HEK293T (cell line): ENCODE results near the gene SCNM1.
"Not testable (repeated sequence)": the region's sequence is repeated elsewhere in the genome, so short reads cannot be mapped to it uniquely, and the experiment has no call there.

Source experiments
- CTCF ChIA-PET: fragments of 350-600 bp; formaldehyde crosslinking; extraction: SDS; loops from one replicate; lab custom pipeline; 2021; ENCODE audit warnings: antibody characterized with exemption, inconsistent platforms; lab: Yijun Ruan, JAX
- POLR2A ChIA-PET: fragments of 350-600 bp; formaldehyde crosslinking; extraction: SDS; loops from one replicate; lab custom pipeline; 2020; ENCODE audit warnings: antibody characterized with exemption, inconsistent platforms; lab: Yijun Ruan, JAX
- DNase-seq: peaks from one replicate; pipeline ENCODE4 v3.0.0; 2012; ENCODE audit warnings: mixed read lengths; ENCODE audit errors: extremely low spot score
- ARNT ChIP-seq: fragments of 450-650 bp; IDR thresholded peaks from 2 replicates; pipeline ENCODE4 v1.6.1; 2017; ENCODE audit warnings: mild to moderate bottlenecking
- BHLHE40 ChIP-seq: fragments of 450-650 bp; IDR thresholded peaks from 2 replicates; pipeline ENCODE4 v1.6.1; 2016; ENCODE audit warnings: mild to moderate bottlenecking, moderate library complexity, borderline replicate concordance
- CTBP1 ChIP-seq: fragments of 450-650 bp; IDR thresholded peaks from 2 replicates; pipeline ENCODE4 v1.6.1; 2016; ENCODE audit warnings: borderline replicate concordance
- ELF4 ChIP-seq: fragments of 450-650 bp; IDR thresholded peaks from 2 replicates; pipeline ENCODE4 v1.6.1; 2017; ENCODE audit warnings: antibody characterized with exemption
- FOXA1 ChIP-seq: fragments of 450-650 bp; IDR thresholded peaks from 2 replicates; pipeline ENCODE4 v1.6.1; 2016; ENCODE audit warnings: mild to moderate bottlenecking
- FOXK2 ChIP-seq: fragments of 450-650 bp; IDR thresholded peaks from 2 replicates; pipeline ENCODE4 v1.6.1; 2016; ENCODE audit warnings: mild to moderate bottlenecking
- FOXM1 ChIP-seq: fragments of 450-650 bp; IDR thresholded peaks from 2 replicates; pipeline ENCODE4 v1.6.1; 2017; ENCODE audit warnings: mild to moderate bottlenecking, borderline replicate concordance
- HDGF ChIP-seq: fragments of 450-650 bp; IDR thresholded peaks from 2 replicates; pipeline ENCODE4 v1.6.1; 2017; ENCODE audit warnings: antibody characterized with exemption, borderline replicate concordance
- L3MBTL2 ChIP-seq: fragments of 450-650 bp; conservative IDR thresholded peaks from 2 replicates; pipeline ENCODE4 v1.6.1; 2016; ENCODE audit warnings: mild to moderate bottlenecking
- LEF1 ChIP-seq: fragments of 450-650 bp; IDR thresholded peaks from 2 replicates; pipeline ENCODE4 v1.6.1; 2017; ENCODE audit warnings: mild to moderate bottlenecking, borderline replicate concordance
- NFRKB ChIP-seq: fragments of 450-650 bp; IDR thresholded peaks from 2 replicates; pipeline ENCODE4 v1.6.1; 2016; ENCODE audit warnings: mild to moderate bottlenecking, moderate library complexity
- PKNOX1 ChIP-seq: fragments of 450-650 bp; IDR thresholded peaks from 2 replicates; pipeline ENCODE4 v1.6.1; 2016
- SP1 ChIP-seq: fragments of 450-650 bp; IDR thresholded peaks from 2 replicates; pipeline ENCODE4 v1.6.1; 2017
- SUZ12 ChIP-seq: fragments of 450-650 bp; IDR thresholded peaks from 2 replicates; pipeline ENCODE4 v1.6.1; 2016; ENCODE audit warnings: mild to moderate bottlenecking
- TARDBP ChIP-seq: fragments of 450-650 bp; IDR thresholded peaks from 2 replicates; pipeline ENCODE4 v1.6.1; 2016
- ZNF384 ChIP-seq: fragments of 450-650 bp; IDR thresholded peaks from 2 replicates; pipeline ENCODE4 v1.6.1; 2016

SCNM1 gene

GRCh38 chr1:151189637-151190445, 23.9 kb downstream of the SCNM1 start, which contains the start of gene VPS72:
TSS of gene VPS72 (minus strand) at chr1:151190197. CDS start at chr1:151190121, 76 bp downstream.
- peak; percentile 93 for DNase-seq
- CTCF ChIA-PET: interaction anchor here (0.6 to 1.0 kb wide), 2 partner anchors 90 to 96 kb away, joined by 3 to 4 read pairs; no protein-coding TSS in a partner anchor
- TF ChIP-seq ELF4: peak; percentile 91
- peak; percentile 53; the same call in 1 of the 2 replicates for TF ChIP-seq CTBP1
- no peak for TF ChIP-seq FOXM1
- TF ChIP-seq L3MBTL2: peak; percentile 56
- POLR2A ChIA-PET: interaction anchor here (0.5 to 2.3 kb wide), 46 partner anchors 9 to 573 kb away, joined by 3 to 40 read pairs (median 4); partner anchors contain the start of genes LYSMD1, MINDY1, MRPL9 and PIP5K1A

GRCh38 chr1:151192047-151192446, 26.1 kb downstream of the SCNM1 start:
- POLR2A ChIA-PET: no interaction called here
- CTCF ChIA-PET: interaction anchor here (1.5 kb wide), 1 partner anchor 60 kb away, joined by 5 read pairs; no protein-coding TSS in a partner anchor
- no peak for DNase-seq
- TF ChIP-seq FOXA1 (no peak), ARNT (no peak), SUZ12 (no peak), FOXM1 (no peak), PKNOX1 (no peak), L3MBTL2 (no peak), CTBP1 (no peak), NFRKB (no peak), ZNF384 (no peak), SP1 (no peak), ELF4 (no peak), TARDBP (no peak), HDGF (no peak), BHLHE40 (no peak), LEF1 (no peak), FOXK2 (no peak)

GRCh38 chr1:151193304-151193703, 27.4 kb downstream of the SCNM1 start:
- no peak for DNase-seq
- ChIA-PET CTCF (interaction anchor here (0.7 to 1.5 kb wide), 3 partner anchors 8 to 134 kb away, joined by 5 to 11 read pairs (median 6); partner anchors contain the start of gene CDC42SE1), POLR2A (interaction anchor here (1.1 kb wide), 1 partner anchor 28 kb away, joined by 3 read pairs; the partner anchor contains the start of gene LYSMD1)
- TF ChIP-seq CTBP1 (no peak), LEF1 (no peak), L3MBTL2 (no peak), TARDBP (no peak), SUZ12 (no peak), PKNOX1 (no peak), ELF4 (no peak), NFRKB (no peak), HDGF (no peak), ARNT (no peak), FOXA1 (no peak), BHLHE40 (no peak), ZNF384 (no peak), FOXM1 (no peak)

- ChIA-PET CTCF (interaction anchor here (1.3 to 1.9 kb wide), 2 partner anchors 58 to 135 kb away, joined by 7 to 11 read pairs; partner anchors contain the start of gene CDC42SE1), POLR2A (interaction anchor here (2.0 kb wide), 1 partner anchor 61 kb away, joined by 12 read pairs; the partner anchor contains the start of gene PSMD4)
- TF ChIP-seq PKNOX1 (no peak), NFRKB (no peak), ZNF384 (peak; percentile 30; the same call in 1 of the 2 replicates)
- DNase-seq: no peak
Observed at GRCh38 chr1:151193856-151194255, 27.9 kb downstream of the SCNM1 start.

- CTCF ChIA-PET: interaction anchor here (0.6 to 1.9 kb wide), 2 partner anchors 57 to 135 kb away, joined by 7 read pairs; no protein-coding TSS in a partner anchor
- not testable (repeated sequence) for DNase-seq
- POLR2A ChIA-PET: interaction anchor here (1.2 to 2.0 kb wide), 2 partner anchors 29 to 60 kb away, joined by 3 to 12 read pairs; partner anchors contain the start of genes LYSMD1, PSMD4 and SCNM1
Observed at GRCh38 chr1:151194894-151195594, 29.1 kb downstream of the SCNM1 start.
